Astrocyte (in vitro differentiated cells and primary cell): ENCODE measurements around the gene TNFSF13. TPM values are rescaled to one million over a fixed set of nuclear protein-coding genes. Genes with fewer than 3 reads are reported as not detected.
A peak's percentile ranks its signal among the peaks of the same experiment; 100 is the strongest.

Source experiments
- DNase-seq: peaks from one replicate; pipeline ENCODE4 v3.0.0-alpha.2; 2010; ENCODE audit warnings: low read depth
- FAIRE-seq: peaks from 2 replicates; lab custom pipeline; 2011; peaks lifted over from hg19 to GRCh38; lab: Jason Lieb, UNC
- H2AFZ ChIP-seq: 2 replicates; pipeline ENCODE4 v1.6.0; 2012; ENCODE audit warnings: low read depth, low read length, inconsistent platforms
- H3K27ac ChIP-seq: 2 replicates; pipeline ENCODE4 v1.5.1; 2011; ENCODE audit warnings: low read depth, low read length, inconsistent platforms
- H3K27me3 ChIP-seq: 2 replicates; pipeline ENCODE4 v1.6.0; 2011; ENCODE audit warnings: low read length, inconsistent platforms; ENCODE audit not compliant: insufficient read depth
- H3K36me3 ChIP-seq: 2 replicates; pipeline ENCODE4 v1.5.1; 2011; ENCODE audit warnings: low read length, inconsistent platforms; ENCODE audit not compliant: insufficient read depth
- H3K4me1 ChIP-seq: 2 replicates; pipeline ENCODE4 v1.5.1; 2011; ENCODE audit warnings: low read length, inconsistent platforms; ENCODE audit not compliant: insufficient read depth
- H3K4me2 ChIP-seq: 2 replicates; pipeline ENCODE4 v1.6.0; 2012; ENCODE audit warnings: low read length, inconsistent platforms
- H3K4me3 ChIP-seq: 2 replicates; pipeline ENCODE4 v1.5.1; 2011; ENCODE audit warnings: low read depth, mild to moderate bottlenecking, low read length, inconsistent platforms; ENCODE audit not compliant: insufficient read depth
- H3K79me2 ChIP-seq: 2 replicates; pipeline ENCODE4 v1.6.0; 2012; ENCODE audit warnings: mild to moderate bottlenecking, low read length, inconsistent platforms; ENCODE audit not compliant: insufficient read depth
- H3K9ac ChIP-seq: 2 replicates; pipeline ENCODE4 v1.6.0; 2012; ENCODE audit warnings: mild to moderate bottlenecking, low read length, inconsistent platforms
- H3K9me3 ChIP-seq: 2 replicates; pipeline ENCODE4 v1.5.1; 2012; ENCODE audit warnings: low read depth, mild to moderate bottlenecking, low read length, inconsistent platforms; ENCODE audit not compliant: insufficient read depth
- H4K20me1 ChIP-seq: 2 replicates; pipeline ENCODE4 v1.6.0; 2012; ENCODE audit warnings: low read length, inconsistent platforms; ENCODE audit not compliant: insufficient read depth
- H3K27ac Mint-ChIP-seq: one replicate; pipeline ENCODE4 v1.8.0; 2021; ENCODE audit warnings: mild to moderate bottlenecking, mixed read lengths; ENCODE audit not compliant: unreplicated experiment
- H3K27me3 Mint-ChIP-seq: one replicate; pipeline ENCODE4 v1.8.0; 2021; ENCODE audit warnings: low read depth, mixed read lengths; ENCODE audit not compliant: unreplicated experiment
- H3K36me3 Mint-ChIP-seq: one replicate; pipeline ENCODE4 v1.8.0; 2021; ENCODE audit warnings: low read depth, mixed read lengths; ENCODE audit not compliant: unreplicated experiment
- H3K4me1 Mint-ChIP-seq: one replicate; pipeline ENCODE4 v1.8.0; 2021; ENCODE audit warnings: low read depth, mixed read lengths; ENCODE audit not compliant: unreplicated experiment
- H3K4me3 Mint-ChIP-seq: one replicate; pipeline ENCODE4 v1.8.0; 2021; ENCODE audit warnings: mild to moderate bottlenecking, moderate library complexity, mixed read lengths; ENCODE audit not compliant: unreplicated experiment
- H3K9me3 Mint-ChIP-seq: one replicate; pipeline ENCODE4 v1.8.0; 2021; ENCODE audit warnings: mild to moderate bottlenecking, mixed read lengths; ENCODE audit not compliant: unreplicated experiment
- EZH2 ChIP-seq: IDR thresholded peaks from 2 replicates; pipeline ENCODE4 v1.6.1; 2012; ENCODE audit warnings: mild to moderate bottlenecking, low read length, inconsistent platforms; ENCODE audit not compliant: insufficient read depth
- total RNA-seq: library from RNA; stranded (reverse); gene quantifications from 2 replicates; pipeline ENCODE4 v1.2.1, GENCODE V29; 2021
- TF ChIP-seq, protein P1 (sequence below): IDR thresholded peaks from 2 replicates; pipeline ENCODE4 v1.5.1; 2011; ENCODE audit warnings: low read depth, mild to moderate bottlenecking, inconsistent platforms, low read length, moderate library complexity; ENCODE audit not compliant: insufficient read depth

TNFSF13 gene
- total RNA-seq, 1 donor from 2014 or later = 0.93 TPM

DNA sequence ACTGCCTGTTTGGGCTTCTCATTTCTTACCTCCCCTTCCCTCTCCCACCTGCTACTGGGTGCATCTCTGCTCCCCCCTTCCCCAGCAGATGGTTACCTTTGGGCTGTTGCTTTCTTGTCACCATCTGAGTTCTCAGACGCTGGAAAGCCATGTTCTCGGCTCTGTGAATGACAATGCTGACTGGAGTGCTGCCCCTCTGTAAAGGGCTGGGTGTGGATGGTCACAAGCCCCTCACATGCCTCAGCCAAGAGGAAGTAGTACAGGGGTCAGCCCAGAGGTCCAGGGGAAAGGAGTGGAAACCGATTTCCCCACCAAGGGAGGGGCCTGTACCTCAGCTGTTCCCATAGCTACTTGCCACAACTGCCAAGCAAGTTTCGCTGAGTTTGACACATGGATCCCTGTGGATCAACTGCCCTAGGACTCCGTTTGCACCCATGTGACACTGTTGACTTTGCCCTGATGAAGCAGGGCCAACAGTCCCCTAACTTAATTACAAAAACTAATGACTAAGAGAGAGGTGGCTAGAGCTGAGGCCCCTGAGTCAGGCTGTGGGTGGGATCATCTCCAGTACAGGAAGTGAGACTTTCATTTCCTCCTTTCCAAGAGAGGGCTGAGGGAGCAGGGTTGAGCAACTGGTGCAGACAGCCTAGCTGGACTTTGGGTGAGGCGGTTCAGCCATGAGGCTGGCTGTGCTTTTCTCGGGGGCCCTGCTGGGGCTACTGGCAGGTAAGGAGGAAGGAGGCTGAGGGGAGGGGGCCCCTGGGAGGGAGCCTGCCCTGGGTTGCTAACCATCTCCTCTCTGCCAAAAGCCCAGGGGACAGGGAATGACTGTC, 20.7 kb downstream of the TNFSF13 start, which contains the start of gene CD68:
CD68 (plus strand) TSS at position 638 of the 833 bp plus-strand sequence; CDS start at position 678, 40 bp downstream.
- Histone ChIP-seq H3K27me3 (no peaks in the 10 kb centered on the region), H3K4me1 (peaks cover 50% of the 10 kb centered on the region), H3K79me2 (peaks cover 69% of the 10 kb centered on the region), H4K20me1 (peaks cover 64% of the 10 kb centered on the region), H3K4me2 (peak within 1 kb of the TSS; percentile 61), H3K9ac (peak within 1 kb of the TSS; percentile 57), H2AFZ (no peak within 1 kb of the TSS), H3K9me3 (no peaks in the 10 kb centered on the region), H3K4me3 (no peak within 1 kb of the TSS), H3K36me3 (peaks cover 46% of the 10 kb centered on the region), H3K27ac (peak within 1 kb of the TSS; percentile 60)
- Mint-ChIP-seq H3K27ac (peak within 1 kb of the TSS; percentile 83), H3K36me3 (peaks cover 46% of the 10 kb centered on the region), H3K4me1 (peaks cover 57% of the 10 kb centered on the region), H3K27me3 (no peaks in the 10 kb centered on the region), H3K4me3 (peak within 1 kb of the TSS; percentile 47), H3K9me3 (no peaks in the 10 kb centered on the region)
- DNase-seq (peak; percentile 79), FAIRE-seq (peak; percentile 23)
- TF ChIP-seq, protein P1, sequence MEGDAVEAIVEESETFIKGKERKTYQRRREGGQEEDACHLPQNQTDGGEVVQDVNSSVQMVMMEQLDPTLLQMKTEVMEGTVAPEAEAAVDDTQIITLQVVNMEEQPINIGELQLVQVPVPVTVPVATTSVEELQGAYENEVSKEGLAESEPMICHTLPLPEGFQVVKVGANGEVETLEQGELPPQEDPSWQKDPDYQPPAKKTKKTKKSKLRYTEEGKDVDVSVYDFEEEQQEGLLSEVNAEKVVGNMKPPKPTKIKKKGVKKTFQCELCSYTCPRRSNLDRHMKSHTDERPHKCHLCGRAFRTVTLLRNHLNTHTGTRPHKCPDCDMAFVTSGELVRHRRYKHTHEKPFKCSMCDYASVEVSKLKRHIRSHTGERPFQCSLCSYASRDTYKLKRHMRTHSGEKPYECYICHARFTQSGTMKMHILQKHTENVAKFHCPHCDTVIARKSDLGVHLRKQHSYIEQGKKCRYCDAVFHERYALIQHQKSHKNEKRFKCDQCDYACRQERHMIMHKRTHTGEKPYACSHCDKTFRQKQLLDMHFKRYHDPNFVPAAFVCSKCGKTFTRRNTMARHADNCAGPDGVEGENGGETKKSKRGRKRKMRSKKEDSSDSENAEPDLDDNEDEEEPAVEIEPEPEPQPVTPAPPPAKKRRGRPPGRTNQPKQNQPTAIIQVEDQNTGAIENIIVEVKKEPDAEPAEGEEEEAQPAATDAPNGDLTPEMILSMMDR = no peak
- TF ChIP-seq EZH2 = no peak

DNA sequence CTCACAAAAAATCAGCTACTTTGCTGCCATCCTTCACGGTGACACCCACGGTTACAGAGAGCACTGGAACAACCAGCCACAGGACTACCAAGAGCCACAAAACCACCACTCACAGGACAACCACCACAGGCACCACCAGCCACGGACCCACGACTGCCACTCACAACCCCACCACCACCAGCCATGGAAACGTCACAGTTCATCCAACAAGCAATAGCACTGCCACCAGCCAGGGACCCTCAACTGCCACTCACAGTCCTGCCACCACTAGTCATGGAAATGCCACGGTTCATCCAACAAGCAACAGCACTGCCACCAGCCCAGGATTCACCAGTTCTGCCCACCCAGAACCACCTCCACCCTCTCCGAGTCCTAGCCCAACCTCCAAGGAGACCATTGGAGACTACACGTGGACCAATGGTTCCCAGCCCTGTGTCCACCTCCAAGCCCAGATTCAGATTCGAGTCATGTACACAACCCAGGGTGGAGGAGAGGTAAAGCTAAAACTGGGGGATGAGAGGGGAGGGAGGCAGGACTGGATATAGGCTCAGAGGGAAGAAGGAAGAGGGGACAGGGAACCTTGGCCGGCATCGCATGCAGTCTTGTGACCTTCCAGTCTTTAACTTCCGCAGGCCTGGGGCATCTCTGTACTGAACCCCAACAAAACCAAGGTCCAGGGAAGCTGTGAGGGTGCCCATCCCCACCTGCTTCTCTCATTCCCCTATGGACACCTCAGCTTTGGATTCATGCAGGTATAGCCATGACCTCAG, 21.5 kb downstream of the TNFSF13 start:
- Histone ChIP-seq H3K4me3 (no peak overlapping the region), H3K9ac (peak overlapping the region; percentile 42), H3K9me3 (no peaks in the 10 kb centered on the region), H3K4me2 (peak overlapping the region; percentile 61), H3K27ac (peak overlapping the region; percentile 60), H3K27me3 (no peaks in the 10 kb centered on the region), H3K79me2 (peaks cover 69% of the 10 kb centered on the region), H3K4me1 (peaks cover 46% of the 10 kb centered on the region), H4K20me1 (peaks cover 56% of the 10 kb centered on the region), H3K36me3 (peaks cover 38% of the 10 kb centered on the region), H2AFZ (no peak overlapping the region)
- Mint-ChIP-seq H3K36me3 (peaks cover 42% of the 10 kb centered on the region), H3K9me3 (no peaks in the 10 kb centered on the region), H3K4me1 (peaks cover 55% of the 10 kb centered on the region), H3K4me3 (peak overlapping the region; percentile 30), H3K27me3 (no peaks in the 10 kb centered on the region), H3K27ac (peak overlapping the region; percentile 83)
- FAIRE-seq = no peak
- no peak for TF ChIP-seq EZH2
- TF ChIP-seq, protein P1 = no peak
- DNase-seq = no peak
